HepG2 (cell line): ENCODE data around the gene OFD1. TPM values are rescaled to one million over a fixed set of nuclear protein-coding genes. Genes with fewer than 3 reads are reported as not detected.

Experiments used
- ATAC-seq: fragments of 200-7000 bp; cut with Tn5 transposase; 3 replicates; pipeline ENCODE4 v1.9.1; 2020; ENCODE audit warnings: mild to moderate bottlenecking, moderate library complexity
- BruUV-seq: library from RNA; stranded (reverse); fragments of 400-500 nt; replicated peaks from 2 replicates; lab custom pipeline; 2021; lab: Mats Ljungman, UMichigan
- CTCF ChIA-PET: fragments of 300-600 bp; formaldehyde crosslinking; extraction: SDS; loops from one replicate; lab custom pipeline; 2021; ENCODE audit warnings: low total read pairs, inconsistent platforms, low intra/inter-chr PET ratio; lab: Yijun Ruan, JAX
- POLR2A ChIA-PET: fragments of 350-600 bp; sonication (Branson Sonifier 250); formaldehyde crosslinking; loops from one replicate; lab custom pipeline; 2020; ENCODE audit warnings: antibody characterized with exemption, inconsistent platforms; lab: Yijun Ruan, JAX
- DNase-seq: peaks from one replicate; pipeline ENCODE4 v3.0.0-alpha.2; 2015; ENCODE audit warnings: low spot score
- FAIRE-seq: peaks from 3 replicates; lab custom pipeline; 2011; peaks lifted over from hg19 to GRCh38; lab: Jason Lieb, UNC
- H2AFZ ChIP-seq: one replicate; pipeline ENCODE4 v1.6.1; 2011; ENCODE audit warnings: low read length, inconsistent platforms
- H3K27ac ChIP-seq: fragments of 300-600 bp; 3 replicates; pipeline ENCODE4 v1.8.0; 2011; ENCODE audit warnings: mixed run types, mild to moderate bottlenecking, mixed read lengths, low read length, inconsistent platforms; ENCODE audit not compliant: insufficient read depth; ENCODE audit errors: extremely low read length
- H3K27me3 ChIP-seq, 2 experiments: fragments of 200-600 bp in 1 of 2; 2 replicates in 1 of 2; 3 replicates in 1 of 2; pipeline versions ENCODE4 v1.6.0 to v1.8.0; 2011; ENCODE audit warnings: low read length in 2 of 2, mild to moderate bottlenecking in 2 of 2, moderate library complexity in 2 of 2, inconsistent platforms in 1 of 2; ENCODE audit not compliant: insufficient read depth in 2 of 2, control insufficient read depth in 1 of 2
- H3K36me3 ChIP-seq, 2 experiments: fragments of 200-600 bp in 1 of 2; replicated peaks in 1 of 2; 2 replicates in 1 of 2; 3 replicates in 1 of 2; pipeline versions ENCODE4 v1.5.1 to v1.8.0; 2011; ENCODE audit warnings: low read length in 2 of 2, inconsistent platforms in 1 of 2; ENCODE audit not compliant: insufficient read depth in 2 of 2, control insufficient read depth in 1 of 2
- H3K4me1 ChIP-seq: 2 replicates; pipeline ENCODE4 v1.5.1; 2012; ENCODE audit warnings: low read length, inconsistent platforms; ENCODE audit not compliant: insufficient read depth
- H3K4me2 ChIP-seq: 2 replicates; pipeline ENCODE4 v1.6.0; 2011; ENCODE audit warnings: low read depth, low read length, inconsistent platforms
- H3K4me3 ChIP-seq, 3 experiments: fragments of 200-600 bp in 1 of 3; sonication (generic), shearing (Covaris generic) in 1 of 3; replicated peaks in 1 of 3; 2 replicates each; pipeline ENCODE4 v1.5.1; 2011 to 2016; ENCODE audit warnings: low read length in 3 of 3, inconsistent platforms in 2 of 3, low read depth in 2 of 3, mild to moderate bottlenecking in 2 of 3, control low read depth in 1 of 3, mixed read lengths in 1 of 3; ENCODE audit not compliant: insufficient read depth in 1 of 3
- H3K79me2 ChIP-seq: one replicate; pipeline ENCODE4 v1.6.1; 2011; ENCODE audit warnings: low read length, inconsistent platforms; ENCODE audit not compliant: insufficient read depth
- H3K9ac ChIP-seq: 2 replicates; pipeline ENCODE4 v1.6.0; 2011; ENCODE audit warnings: mild to moderate bottlenecking, low read depth, low read length, inconsistent platforms; ENCODE audit not compliant: insufficient read depth
- H3K9me3 ChIP-seq: 2 replicates; pipeline ENCODE4 v1.5.1; 2012; ENCODE audit warnings: mild to moderate bottlenecking, low read length
- H4K20me1 ChIP-seq: 2 replicates; pipeline ENCODE4 v1.6.0; 2011; ENCODE audit warnings: inconsistent platforms, mild to moderate bottlenecking, low read length, moderate library complexity; ENCODE audit not compliant: insufficient read depth
- DDIT3 ChIP-seq: sonication (generic); formaldehyde crosslinking; IDR thresholded peaks from 2 replicates; pipeline ENCODE4 v1.4.0; 2020; ENCODE audit warnings: mild to moderate bottlenecking, missing genetic modification reagents
- EHMT2 ChIP-seq: fragments of 200-600 bp; sonication (generic); IDR thresholded peaks from 2 replicates; pipeline ENCODE4 v1.7.0; 2017; ENCODE audit warnings: antibody characterized with exemption, low read depth, low read length, borderline replicate concordance
- FOXA1 ChIP-seq, 2 experiments: fragments of 450-650 bp in 1 of 2; sonication (generic) in 1 of 2; formaldehyde crosslinking in 1 of 2; IDR thresholded peaks; 2 replicates each; pipeline versions ENCODE4 v1.4.0 to v1.6.1; 2016 to 2020; ENCODE audit warnings: missing genetic modification reagents in 1 of 2
- MYC ChIP-seq: sonication (generic); formaldehyde crosslinking; IDR thresholded peaks from 2 replicates; pipeline ENCODE4 v1.9.0; 2021; ENCODE audit warnings: missing genetic modification reagents, borderline replicate concordance
- SNAPC5 ChIP-seq: sonication (generic); formaldehyde crosslinking; IDR thresholded peaks from 2 replicates; pipeline ENCODE4 v1.8.1; 2023; ENCODE audit warnings: mild to moderate bottlenecking, missing genetic modification reagents, borderline replicate concordance
- TFDP2 ChIP-seq: sonication (generic); formaldehyde crosslinking; IDR thresholded peaks from 2 replicates; pipeline ENCODE4 v1.4.0; 2020; ENCODE audit warnings: missing genetic modification reagents
- TFE3 ChIP-seq: IDR thresholded peaks from 2 replicates; pipeline ENCODE4 v1.6.1; 2016
- ZIK1 ChIP-seq: sonication (generic); formaldehyde crosslinking; IDR thresholded peaks from 2 replicates; pipeline ENCODE4 v1.5.0; 2020; ENCODE audit warnings: mild to moderate bottlenecking, low read depth, missing genetic modification reagents, borderline replicate concordance
- ZNF883 ChIP-seq: sonication (generic); formaldehyde crosslinking; IDR thresholded peaks from 2 replicates; pipeline ENCODE4 v1.5.1; 2020; ENCODE audit warnings: mild to moderate bottlenecking, missing genetic modification reagents; ENCODE audit errors: not compliant biosample characterization
- ZSCAN22 ChIP-seq: sonication (generic); formaldehyde crosslinking; IDR thresholded peaks from 2 replicates; pipeline ENCODE4 v1.4.0; 2020; ENCODE audit warnings: mild to moderate bottlenecking, missing genetic modification reagents
- WGBS: methylation state at CpG from one replicate; pipeline ENCODE4 v1.1.6; 2017; ENCODE audit warnings: low lambda C conversion rate; 5-methylcytosine and 5-hydroxymethylcytosine counted together
- in situ Hi-C: cut with HindIII; loops from 2 replicates; pipeline ENCODE4 v1.10.0; 2017; ENCODE audit warnings: low pct_unique_long_range_greater_than_20kb; ENCODE audit not compliant: extremely low pct_ligation_motif_present
- intact Hi-C: fragments of 100-400 bp; cut with micrococcal nuclease; formaldehyde crosslinking; loops from one replicate; pipeline ENCODE4 v1.10.0; 2022; ENCODE audit not compliant: unreplicated experiment
- polyA plus RNA-seq, 8 experiments: library from polyadenylated mRNA; depleted of rRNA in 3 of 8; stranded (reverse) in 7 of 8; unstranded in 1 of 8; fragments of >200 nt; fragmentation: Illumina TruSeq in 4 of 8; extraction: Trizol in 4 of 8; gene quantifications; 2 replicates each; pipeline versions ENCODE4 v1.2.1 to v1.2.3, GENCODE V29; 2011 to 2016; ENCODE audit warnings: low read depth in 4 of 8, missing spikeins in 1 of 8, mixed read lengths in 1 of 8; ENCODE audit not compliant: insufficient read depth in 1 of 8
- total RNA-seq, 5 experiments: library from RNA; depleted of rRNA; stranded (reverse); fragments of >200 nt; fragmentation: Illumina TruSeq; extraction: Trizol; gene quantifications; 2 replicates each; pipeline ENCODE4 v1.2.3, GENCODE V29; 2016; ENCODE audit warnings: low read depth in 1 of 5

Gene OFD1
- total and polyA plus RNA-seq, 2 of the 13 experiments (the other 11 are each of a cell fraction or from before 2014, with no cell fraction given) = 14.9 to 16.4 TPM

GRCh38 chrX:13803116-13803515 lies 68.6 kb downstream of the OFD1 start:
- FAIRE-seq (no peak), ATAC-seq (no peak), DNase-seq (no peak)
- in situ Hi-C loops = no loop called here
- intact Hi-C loops = no loop called here
- Histone ChIP-seq H3K79me2 (no peaks in the 10 kb centered on the region), H2AFZ (no peak overlapping the region), H4K20me1 (no peaks in the 10 kb centered on the region), H3K4me1 (no peaks in the 10 kb centered on the region), H3K4me3 (no peak overlapping the region), H3K4me2 (no peak overlapping the region), H3K27ac (no peak overlapping the region), H3K36me3 (no peaks in the 10 kb centered on the region), H3K9me3 (no peaks in the 10 kb centered on the region), H3K9ac (no peak overlapping the region), H3K27me3 (0 out of 5 replicates have a peak, but pooled peaks cover 0 to 1% of the 10 kb centered on the region in 2 experiments)
- BruUV-seq = no TSS peak
- POLR2A ChIA-PET = no interaction called here
- CTCF ChIA-PET = no interaction called here
- no peak for TF ChIP-seq TFDP2 (CRISPR knock-in tag)
- no peak for TF ChIP-seq MYC (CRISPR knock-in tag)
- TF ChIP-seq TFE3 (CRISPR knock-in tag) = no peak
- no peak for TF ChIP-seq DDIT3 (CRISPR knock-in tag)
- no peak for TF ChIP-seq ZIK1 (CRISPR knock-in tag)
- no peak for TF ChIP-seq ZNF883 (CRISPR knock-in tag)
- no peak for TF ChIP-seq SNAPC5
- TF ChIP-seq ZSCAN22 = no peak
- TF ChIP-seq EHMT2 = no peak
- TF ChIP-seq FOXA1 (IDR thresholded peaks at IDR 0.05) = no peak
- TF ChIP-seq FOXA1 (CRISPR knock-in tag; IDR thresholded peaks at IDR 0.05) = no peak
- 7% methylated on average over 2 of the region's 6 CpGs for WGBS
